Heart left ventricle (tissue), 16 donors: ENCODE data around the gene CREB3. TPM values are rescaled to one million over a fixed set of nuclear protein-coding genes. Genes with fewer than 3 reads are reported as not detected.

Source experiments
- ATAC-seq, 4 donors: fragments of 200-7000 bp; cut with Tn5 transposase; one replicate each; pipeline ENCODE4 v1.9.1; 2020 to 2022; ENCODE audit warnings: moderate library complexity in 4 of 4, mild to moderate bottlenecking in 3 of 4, moderate number of reproducible peaks in 1 of 4
- DNase-seq, 5 donors: peaks; one replicate each; pipeline ENCODE4 v3.0.0-alpha.2; 2020
- H3K27ac ChIP-seq, 12 donors: fragments of 200-600 bp; sonication (generic) in 4 of 12; one replicate each; pipeline versions ENCODE4 v1.5.0 to v1.8.0; 2016 to 2022; ENCODE audit warnings: mild to moderate bottlenecking in 2 of 12
- H3K27me3 ChIP-seq, 9 donors: fragments of 200-600 bp; sonication (generic) in 2 of 9; one replicate each; pipeline versions ENCODE4 v1.5.1 to v1.8.0; 2016 to 2022; ENCODE audit warnings: mild to moderate bottlenecking in 3 of 9
- H3K36me3 ChIP-seq, 9 donors: fragments of 200-600 bp; sonication (generic) in 2 of 9; one replicate each; pipeline versions ENCODE4 v1.5.0 to v1.8.0; 2018 to 2022; ENCODE audit warnings: mild to moderate bottlenecking in 2 of 9
- H3K4me1 ChIP-seq, 12 donors: fragments of 200-600 bp; sonication (generic) in 4 of 12; one replicate each; pipeline versions ENCODE4 v1.5.0 to v1.8.0; 2016 to 2022; ENCODE audit warnings: mild to moderate bottlenecking in 3 of 12
- H3K4me3 ChIP-seq, 12 donors: fragments of 200-600 bp; sonication (generic) in 4 of 12; one replicate each; pipeline versions ENCODE4 v1.5.0 to v1.8.0; 2017 to 2022; ENCODE audit warnings: mild to moderate bottlenecking in 9 of 12, moderate library complexity in 4 of 12
- H3K9me3 ChIP-seq, 12 donors: fragments of 200-600 bp; sonication (generic) in 4 of 12; one replicate each; pipeline versions ENCODE4 v1.5.0 to v1.8.0; 2016 to 2022; ENCODE audit warnings: mild to moderate bottlenecking in 1 of 12
- POLR2A ChIP-seq, 2 donors: fragments of 450-650 bp; IDR thresholded peaks; one replicate each; pipeline ENCODE4 v1.6.1; 2017; ENCODE audit warnings: antibody characterized with exemption in 2 of 2, mild to moderate bottlenecking in 2 of 2, moderate library complexity in 2 of 2
- WGBS, 4 donors: extraction: QIAGEN DNeasy Blood & Tissue Kit in 2 of 4; methylation state at CpG; one replicate each; pipeline versions ENCODE4 v1.1.5 to v1.1.7; 2013 to 2018; 5-methylcytosine and 5-hydroxymethylcytosine counted together
- intact Hi-C, 10 donors: fragments of 100-400 bp; cut with DNase I; formaldehyde crosslinking; loops; one replicate each; pipeline versions ENCODE4 v1.11.1 to v1.14.2; 2022
- polyA plus RNA-seq, 2 donors: library from polyadenylated mRNA; stranded (reverse); fragments of 200-250 nt; gene quantifications; one replicate each; pipeline ENCODE4 v1.2.3, GENCODE V29; 2013
- total RNA-seq, 9 donors: library from RNA; depleted of rRNA in 2 of 9; stranded (reverse); fragments of >200 nt in 2 of 9; fragmentation: NEBNext Ultra II Directional in 3 of 9; extraction: Animal tissue kit (Norgen Biotek cat#: 25700) in 3 of 9; gene quantifications; one replicate each; pipeline versions ENCODE4 v1.1.0 to v1.2.4, GENCODE V29; 2016 to 2023
- TF ChIP-seq, protein P1 (sequence below), 12 donors: fragments of 200-600 bp; sonication (generic) in 4 of 12; IDR thresholded peaks; one replicate each; pipeline versions ENCODE4 v1.5.0 to v1.8.0; 2018 to 2022; ENCODE audit warnings: antibody characterized with exemption in 12 of 12, mild to moderate bottlenecking in 5 of 12
- donor health status: ischemic (EF 13 %, LVEDD 7.1; RV severe dilation, severe dysfunction).
- donor health status: healthy with polysubstance abuse.
- donor health status: DM: no; HTN: yes; CAD: no.
- donor health status: DM: no; HTN: no; CAD: no.
- donor health status: ischemic (EF 25% LVEDD 6.9; RV normal size, moderate dysfunction).
- donor health status: ischemic (EF 25% LVEDD 5.7; RV mildly dilated, moderate dysfunction).
- donor health status: healthy.
- donor health status: DM: yes; HTN: yes; CAD: no.
- donor health status: ischemic (EF 35%, LVEDD 5.7; RV mildly dilated, moderate dysfunction).
- donor health status: nonischemic (EF 11% LVEDD 7.7; RV severe dilation, severe dysfunction).
- donor health status: DM: yes; HTN: yes; CAD: no.
- donor health status: PGD.
- donor health status: ischemic (EF 29% LVEDD 5.4; RV normal size, mild dysfunction).
- donor health status: nonischemic (EF 23%, LVEDD 6.1; RV moderate dilation, normal function).

CREB3 gene
- total and polyA plus RNA-seq, 11 donors: 16.1 to 49.4 (median 26.7) TPM

DNA sequence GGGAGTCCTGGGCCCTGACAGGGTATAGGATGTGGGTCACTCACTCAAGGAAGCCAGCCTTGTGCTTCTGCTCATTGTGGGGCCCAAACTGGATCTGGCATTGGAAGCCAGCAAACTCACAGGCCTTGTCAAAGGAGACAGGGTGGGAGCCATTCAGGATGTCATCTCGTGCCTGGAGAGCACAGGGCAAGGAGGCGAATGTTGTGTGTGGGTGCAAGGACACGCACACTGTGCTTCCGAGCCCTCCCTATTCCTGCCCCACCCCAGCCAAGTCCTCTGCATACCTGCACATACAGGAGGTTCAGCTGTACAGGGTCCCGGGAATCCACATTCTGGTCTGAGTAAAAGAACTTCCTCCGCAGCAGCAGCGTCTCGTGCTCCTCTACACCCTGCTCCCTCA lies 8.6 kb upstream of the CREB3 start:
- no peaks in the 10 kb centered on the region for H3K27me3 ChIP-seq
- intact Hi-C loops: no loop called here
- peaks cover 0 to 77% (median 75%) of the 10 kb centered on the region in 9 donors for H3K36me3 ChIP-seq
- peaks cover 0 to 36% (median 28%) of the 10 kb centered on the region in 12 donors for H3K4me1 ChIP-seq
- DNase-seq (peak in 1 of 5 donors; percentile 3), ATAC-seq (no peak)
- no peaks in the 10 kb centered on the region for H3K9me3 ChIP-seq
- WGBS, 4 donors: 92 to 95% (median 93%) methylated on average over 8 of the region's 8 CpGs
- no peak overlapping the region for H3K4me3 ChIP-seq
- no peak for TF ChIP-seq POLR2A (IDR thresholded peaks at IDR 0.05)
- TF ChIP-seq, protein P1, sequence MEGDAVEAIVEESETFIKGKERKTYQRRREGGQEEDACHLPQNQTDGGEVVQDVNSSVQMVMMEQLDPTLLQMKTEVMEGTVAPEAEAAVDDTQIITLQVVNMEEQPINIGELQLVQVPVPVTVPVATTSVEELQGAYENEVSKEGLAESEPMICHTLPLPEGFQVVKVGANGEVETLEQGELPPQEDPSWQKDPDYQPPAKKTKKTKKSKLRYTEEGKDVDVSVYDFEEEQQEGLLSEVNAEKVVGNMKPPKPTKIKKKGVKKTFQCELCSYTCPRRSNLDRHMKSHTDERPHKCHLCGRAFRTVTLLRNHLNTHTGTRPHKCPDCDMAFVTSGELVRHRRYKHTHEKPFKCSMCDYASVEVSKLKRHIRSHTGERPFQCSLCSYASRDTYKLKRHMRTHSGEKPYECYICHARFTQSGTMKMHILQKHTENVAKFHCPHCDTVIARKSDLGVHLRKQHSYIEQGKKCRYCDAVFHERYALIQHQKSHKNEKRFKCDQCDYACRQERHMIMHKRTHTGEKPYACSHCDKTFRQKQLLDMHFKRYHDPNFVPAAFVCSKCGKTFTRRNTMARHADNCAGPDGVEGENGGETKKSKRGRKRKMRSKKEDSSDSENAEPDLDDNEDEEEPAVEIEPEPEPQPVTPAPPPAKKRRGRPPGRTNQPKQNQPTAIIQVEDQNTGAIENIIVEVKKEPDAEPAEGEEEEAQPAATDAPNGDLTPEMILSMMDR (IDR thresholded peaks at IDR 0.05): no peak
- no peak overlapping the region for H3K27ac ChIP-seq

DNA sequence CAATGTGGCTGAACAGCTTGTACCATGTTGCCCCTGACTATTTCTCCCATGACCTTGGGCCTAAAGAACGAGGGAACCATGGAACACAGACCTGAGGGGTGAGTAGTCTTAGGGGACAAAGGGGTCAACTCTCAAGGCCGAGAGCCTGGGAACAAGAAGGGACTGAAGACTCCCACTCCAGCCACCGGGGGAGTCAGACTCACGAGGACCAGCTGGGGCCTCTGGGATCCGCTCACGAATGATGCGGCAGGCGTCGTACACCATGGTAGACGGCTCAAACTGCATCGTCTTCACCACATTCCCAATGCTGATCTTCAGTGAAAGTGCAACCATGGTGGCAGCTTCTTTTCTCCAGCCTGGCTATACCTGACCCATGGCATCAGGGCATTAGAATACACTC lies 7.1 kb upstream of the CREB3 start:
- no peak for TF ChIP-seq POLR2A (IDR thresholded peaks at IDR 0.05)
- TF ChIP-seq, protein P1 (IDR thresholded peaks at IDR 0.05): no peak
- Histone ChIP-seq H3K9me3 (no peaks in the 10 kb centered on the region), H3K27me3 (no peaks in the 10 kb centered on the region), H3K4me3 (no peak overlapping the region), H3K36me3 (peaks cover 0 to 63% (median 60%) of the 10 kb centered on the region in 9 donors), H3K4me1 (peaks cover 6 to 50% (median 42%) of the 10 kb centered on the region in 12 donors), H3K27ac (peak overlapping the region in 1 of 12 donors; percentile 98)
- 90 to 94% (median 92%) methylated on average over 11 of the region's 11 CpGs for WGBS, 4 donors
- intact Hi-C loops: loop anchor here in 9 of 10 donors (5.0 kb wide), 5 partner anchors 33 to 78 kb away; partner anchors contain the start of genes TPM2 (in 2 of the 9) and ARHGEF39 (in 1 of the 9)
- DNase-seq (peak in 1 of 5 donors; percentile 20), ATAC-seq (no peak)

DNA sequence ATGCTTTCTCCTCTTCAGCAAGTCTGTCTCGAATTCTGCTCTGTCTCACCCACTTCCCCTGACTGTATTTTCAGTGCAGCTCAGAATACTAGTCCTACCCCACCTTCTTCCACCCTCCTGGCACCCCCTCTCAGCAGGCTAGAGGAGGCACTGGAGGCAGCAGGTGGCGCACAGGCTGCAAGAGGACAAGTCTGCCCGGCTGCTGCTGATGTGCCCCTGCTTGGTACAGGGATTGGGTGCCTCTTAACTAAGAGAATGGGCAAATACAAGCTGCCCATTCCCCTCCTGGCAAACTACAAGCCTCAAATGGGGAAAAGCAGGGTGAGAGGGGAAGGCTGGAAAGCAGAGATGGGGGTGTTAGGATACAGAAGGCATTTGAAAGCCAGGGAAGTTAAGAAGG lies 5.5 kb upstream of the CREB3 start:
- intact Hi-C loops: loop anchor here in 9 of 10 donors (5.0 kb wide), 5 partner anchors 35 to 80 kb away; partner anchors contain the start of genes TPM2 (in 2 of the 9) and ARHGEF39 (in 1 of the 9)
- peak; percentile 43 to 64 (median 50) for ATAC-seq
- 25 to 41% (median 30%) methylated on average over 3 of the region's 3 CpGs for WGBS, 4 donors

DNA sequence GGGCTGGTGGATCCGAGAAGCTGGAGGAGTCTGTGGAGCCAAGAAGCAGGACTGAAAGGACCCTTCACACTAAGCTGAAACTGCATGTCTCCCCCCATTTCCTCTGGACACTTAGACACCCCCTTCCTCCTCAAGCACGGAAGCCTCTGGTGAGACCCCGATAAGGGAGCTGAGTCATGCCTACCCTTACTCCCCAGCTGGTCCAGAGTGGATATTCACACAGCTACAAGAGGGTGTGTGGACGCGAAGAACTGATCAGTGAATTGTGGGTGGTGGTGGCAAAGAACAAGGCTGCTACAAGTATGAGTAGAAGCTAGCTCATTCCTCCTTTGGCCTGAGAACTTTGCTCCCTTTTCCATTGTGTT lies 4.8 kb upstream of the CREB3 start:
- Histone ChIP-seq H3K27ac (peak overlapping the region; percentile 68 to 99 (median 98)), H3K36me3 (peaks cover 0 to 40% (median 37%) of the 10 kb centered on the region in 9 donors), H3K27me3 (no peaks in the 10 kb centered on the region), H3K4me1 (peaks cover 7 to 60% (median 50%) of the 10 kb centered on the region in 12 donors), H3K4me3 (peak overlapping the region in 11 of 12 donors; percentile 10 to 98 (median 84)), H3K9me3 (no peaks in the 10 kb centered on the region)
- DNase-seq (peak in 1 of 5 donors; percentile 22), ATAC-seq (no peak)
- WGBS, 4 donors: 11 to 33% (median 18%) methylated on average over 5 of the region's 5 CpGs
- no peak for TF ChIP-seq POLR2A (IDR thresholded peaks at IDR 0.05)
- intact Hi-C loops: loop anchor here (1.0 to 5.0 kb wide), 8 partner anchors 35 to 80 kb away; partner anchors contain the start of genes CCDC107 (in 2 of the 10), RMRP (in 2 of the 10), TPM2 (in 2 of the 10) and ARHGEF39 (in 1 of the 10)

More for the DNA sequence above, 5.5 kb upstream of the CREB3 start:
- H3K27ac ChIP-seq: peak overlapping the region in 11 of 12 donors; percentile 68 to 99 (median 98)
- TF ChIP-seq, protein P1 (IDR thresholded peaks at IDR 0.05): peak in 4 of 12 donors; percentile 10 to 48 (median 37)
- TF ChIP-seq POLR2A (IDR thresholded peaks at IDR 0.05): no peak
- H3K9me3 ChIP-seq: no peaks in the 10 kb centered on the region
- peaks cover 7 to 60% (median 50%) of the 10 kb centered on the region in 12 donors for H3K4me1 ChIP-seq
- peak overlapping the region in 5 of 12 donors; percentile 27 to 91 (median 84) for H3K4me3 ChIP-seq
- DNase-seq: peak in 4 of 5 donors; percentile 51 to 70 (median 62)
- peaks cover 0 to 47% (median 45%) of the 10 kb centered on the region in 9 donors for H3K36me3 ChIP-seq
- H3K27me3 ChIP-seq: no peaks in the 10 kb centered on the region
